ACC112 (cell line): ENCODE data around the gene MED27.

Experiments
- H2AFZ ChIP-seq: fragments of 200-600 bp; sonication (generic); one replicate; pipeline ENCODE4 v1.6.0; 2017; ENCODE audit warnings: antibody characterized with exemption, low read length; ENCODE audit not compliant: unreplicated experiment
- H3K27ac ChIP-seq: fragments of 200-600 bp; sonication (generic); 2 replicates; pipeline ENCODE4 v1.5.1; 2014; ENCODE audit warnings: low read depth, mild to moderate bottlenecking, antibody characterized with exemption, low read length, moderate library complexity
- H3K27me3 ChIP-seq: fragments of 200-600 bp; sonication (generic); 2 replicates; pipeline ENCODE4 v1.6.1; 2014; ENCODE audit warnings: mild to moderate bottlenecking, antibody characterized with exemption, low read length, moderate library complexity, mixed read lengths; ENCODE audit not compliant: insufficient read depth
- H3K36me3 ChIP-seq: fragments of 200-600 bp; sonication (generic); 2 replicates; pipeline ENCODE4 v1.6.1; 2016; ENCODE audit warnings: mild to moderate bottlenecking, antibody characterized with exemption, low read length, moderate library complexity, mixed read lengths; ENCODE audit not compliant: insufficient read depth
- H3K4me1 ChIP-seq: fragments of 200-600 bp; sonication (generic); one replicate; pipeline ENCODE4 v1.6.1; 2016; ENCODE audit warnings: low read length, mixed read lengths; ENCODE audit not compliant: insufficient read depth, unreplicated experiment, control insufficient read depth
- H3K4me3 ChIP-seq: fragments of 200-600 bp; sonication (generic); 2 replicates; pipeline ENCODE4 v1.5.1; 2014; ENCODE audit warnings: mild to moderate bottlenecking, low read depth, low read length
- H3K79me2 ChIP-seq: fragments of 200-600 bp; sonication (generic); one replicate; pipeline ENCODE4 v1.6.0; 2016; ENCODE audit warnings: low read length; ENCODE audit not compliant: control insufficient read depth, unreplicated experiment, insufficient read depth

MED27 gene

DNA sequence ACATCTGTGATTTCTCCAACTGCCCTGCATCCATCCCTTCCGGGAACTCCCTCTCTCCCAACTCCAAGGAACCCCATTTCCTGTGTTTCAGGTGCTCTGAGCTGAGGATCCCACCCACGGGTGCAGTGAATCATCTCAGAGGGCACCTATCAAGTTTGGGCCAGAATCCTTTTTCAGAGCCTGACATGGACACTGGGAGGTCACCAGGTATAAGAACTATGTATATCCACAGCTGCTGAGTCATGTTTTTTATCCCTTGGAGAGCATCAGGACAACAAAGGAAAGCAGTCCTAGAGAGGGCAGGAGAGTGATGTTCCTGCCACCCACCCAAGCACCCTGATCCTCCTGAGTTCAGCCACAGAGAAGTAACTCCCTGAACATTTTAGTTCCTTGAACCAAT is 3.8 kb downstream of the MED27 start:
- Histone ChIP-seq H3K36me3 (peaks cover 13% of the 10 kb centered on the region; the same call in 1 of the 2 replicates), H3K4me1 (peaks cover 42% of the 10 kb centered on the region), H3K79me2 (peaks cover 85% of the 10 kb centered on the region), H3K27me3 (no peaks in the 10 kb centered on the region), H3K27ac (peak overlapping the region; percentile 67; the same call in 1 of the 2 replicates), H3K4me3 (no peak overlapping the region), H2AFZ (no peak overlapping the region)

DNA sequence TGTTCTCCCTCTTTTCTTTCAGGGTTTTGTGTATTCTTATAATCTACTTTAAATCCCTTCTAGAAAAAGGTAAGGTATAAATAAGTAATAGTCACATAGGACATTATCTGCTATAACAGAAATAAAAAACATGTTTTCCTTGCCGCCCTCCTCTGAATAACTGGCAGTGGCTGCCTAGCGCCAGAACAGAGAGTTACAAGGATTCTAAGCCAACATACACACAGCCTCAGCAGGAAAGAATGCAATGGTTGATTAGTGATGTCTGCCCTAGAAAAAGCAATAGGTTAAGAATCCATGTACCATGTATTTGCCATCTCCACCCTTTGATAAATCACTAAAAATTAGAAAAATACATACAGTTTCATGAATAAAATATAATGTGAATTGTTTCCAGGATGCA is 4.9 kb downstream of the MED27 start:
- no peaks in the 10 kb centered on the region for H3K27me3 ChIP-seq
- peaks cover 42% of the 10 kb centered on the region for H3K4me1 ChIP-seq
- no peak overlapping the region for H2AFZ ChIP-seq
- peaks cover 91% of the 10 kb centered on the region for H3K79me2 ChIP-seq
- H3K4me3 ChIP-seq: peak overlapping the region; percentile 38
- H3K27ac ChIP-seq: peak overlapping the region; percentile 67
- H3K36me3 ChIP-seq: peaks cover 13% of the 10 kb centered on the region; the same call in 1 of the 2 replicates

DNA sequence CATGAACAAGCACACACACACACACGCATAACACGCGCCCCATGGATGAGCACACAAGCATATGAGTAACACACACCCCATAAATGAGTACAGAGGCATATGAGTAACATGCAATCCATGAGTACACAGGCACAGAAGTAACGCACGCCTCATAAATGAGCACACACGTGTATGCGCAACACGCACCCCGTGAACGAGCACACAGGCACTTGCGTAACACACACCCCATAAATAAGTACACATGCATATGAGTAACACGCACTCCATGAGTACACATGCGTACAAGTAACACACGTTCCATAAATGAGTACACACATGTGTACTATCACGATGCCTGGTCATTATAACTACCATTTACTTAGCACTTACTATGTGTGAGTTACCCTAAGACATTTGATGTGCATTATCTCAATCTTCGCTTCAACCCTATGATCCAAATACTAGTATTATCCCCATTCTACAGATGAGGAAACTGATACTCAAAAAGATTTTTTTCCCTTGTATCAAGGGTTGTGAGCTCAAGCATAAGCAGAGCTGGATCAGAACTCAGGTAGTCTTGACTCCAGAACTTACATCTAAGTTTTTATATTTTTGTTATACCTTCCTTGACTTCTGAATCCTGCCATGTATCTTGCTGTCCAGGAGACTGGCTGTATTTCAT is 7.7 kb downstream of the MED27 start:
- Histone ChIP-seq H3K27ac (no peak overlapping the region), H3K4me1 (peaks cover 30% of the 10 kb centered on the region), H2AFZ (no peak overlapping the region), H3K4me3 (no peak overlapping the region), H3K79me2 (peaks cover 79% of the 10 kb centered on the region), H3K36me3 (peaks cover 13% of the 10 kb centered on the region; the same call in 1 of the 2 replicates), H3K27me3 (no peaks in the 10 kb centered on the region)

DNA sequence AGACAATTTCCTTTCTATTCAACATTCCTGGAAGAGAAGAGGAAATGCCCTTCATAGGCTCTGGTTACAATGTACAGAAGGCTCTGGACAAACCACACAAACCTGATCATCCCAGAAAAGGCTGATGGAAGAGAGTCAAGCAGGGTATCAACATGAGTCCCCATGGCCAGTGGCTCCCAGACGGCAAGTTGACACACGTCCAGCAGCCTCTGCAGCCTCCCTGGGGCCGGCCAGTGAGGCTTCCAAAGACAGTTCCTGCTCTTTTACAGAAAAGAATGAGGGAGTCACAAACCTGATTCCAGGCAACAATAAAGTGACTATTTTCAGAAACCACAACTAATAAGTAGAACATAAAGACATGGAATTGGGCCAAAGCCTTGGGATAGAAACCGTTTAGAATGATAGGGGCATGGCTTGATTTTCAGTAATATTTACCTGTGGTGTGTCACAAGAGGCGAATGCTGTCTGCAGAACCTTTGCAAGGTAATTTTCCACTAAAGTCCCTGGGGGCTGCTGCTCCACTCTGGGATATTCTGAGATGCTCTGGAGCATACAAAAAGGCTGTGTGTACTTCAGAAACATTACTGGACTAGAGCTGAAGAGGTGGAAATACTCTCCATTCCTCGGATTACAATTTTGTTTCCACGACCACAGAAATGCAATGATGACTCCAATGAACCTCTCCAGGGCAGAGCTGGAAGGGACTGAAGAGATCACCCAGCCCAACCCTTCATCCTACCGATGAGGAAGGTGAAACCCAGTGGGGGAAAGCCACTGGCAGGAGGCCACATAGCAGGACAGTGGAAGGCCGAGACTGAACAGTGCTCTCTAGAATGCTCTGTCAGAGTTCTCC is 10.4 kb downstream of the MED27 start:
- Histone ChIP-seq H3K27me3 (no peaks in the 10 kb centered on the region), H3K36me3 (peaks cover 9% of the 10 kb centered on the region; the same call in 1 of the 2 replicates), H2AFZ (no peak overlapping the region), H3K4me1 (peaks cover 5% of the 10 kb centered on the region), H3K27ac (no peak overlapping the region), H3K79me2 (peaks cover 70% of the 10 kb centered on the region), H3K4me3 (no peak overlapping the region)

DNA sequence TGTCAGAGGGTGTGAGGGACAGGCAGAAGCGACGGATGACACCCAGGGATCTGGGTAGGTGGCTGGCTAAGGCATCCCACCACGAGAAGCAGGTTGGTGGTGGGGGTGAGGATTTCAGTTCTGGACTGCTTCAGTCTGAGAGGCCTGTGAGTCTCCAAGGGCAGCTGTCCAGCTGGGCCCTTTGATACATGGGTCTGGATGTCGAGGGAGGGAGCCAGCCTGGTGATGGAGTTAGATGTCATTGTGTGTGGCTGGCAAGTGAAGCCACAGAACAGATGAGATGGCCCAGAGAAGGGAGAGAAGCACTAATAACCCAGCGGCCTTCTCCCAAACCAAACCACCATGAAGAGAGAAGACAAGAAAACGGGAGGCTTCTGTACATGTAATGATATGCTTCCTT is 11.1 kb downstream of the MED27 start:
- Histone ChIP-seq H2AFZ (no peak overlapping the region), H3K36me3 (peaks cover 9% of the 10 kb centered on the region; the same call in 1 of the 2 replicates), H3K27me3 (no peaks in the 10 kb centered on the region), H3K79me2 (peaks cover 70% of the 10 kb centered on the region), H3K4me3 (no peak overlapping the region), H3K4me1 (no peaks in the 10 kb centered on the region), H3K27ac (no peak overlapping the region)

DNA sequence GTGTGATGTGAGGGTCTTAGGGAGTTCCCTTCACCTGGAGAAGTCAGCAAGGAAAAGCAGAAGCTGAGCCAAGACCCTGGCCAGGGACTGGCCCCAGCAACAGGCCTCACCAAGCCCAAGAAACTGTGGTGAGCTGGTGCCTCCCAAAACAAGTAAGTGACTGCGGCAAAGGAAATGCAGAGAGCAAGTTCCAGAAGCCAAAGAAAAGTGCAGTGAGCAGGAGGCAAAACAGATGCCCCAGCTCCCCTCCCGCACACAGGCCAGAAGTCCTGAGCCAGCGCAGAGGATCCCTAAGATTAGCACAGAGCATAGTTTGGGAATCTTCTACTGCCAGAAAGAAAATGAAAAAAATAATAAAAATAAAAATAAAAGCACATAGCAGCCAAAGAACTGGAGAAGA is 13.2 kb downstream of the MED27 start:
- H3K27me3 ChIP-seq: no peaks in the 10 kb centered on the region
- no peak overlapping the region for H3K4me3 ChIP-seq
- H3K27ac ChIP-seq: no peak overlapping the region
- H3K36me3 ChIP-seq: 0 out of 2 replicates have a peak, but pooled peaks cover under 1% of the 10 kb centered on the region
- H3K79me2 ChIP-seq: peaks cover 63% of the 10 kb centered on the region
- no peaks in the 10 kb centered on the region for H3K4me1 ChIP-seq
- H2AFZ ChIP-seq: no peak overlapping the region

DNA sequence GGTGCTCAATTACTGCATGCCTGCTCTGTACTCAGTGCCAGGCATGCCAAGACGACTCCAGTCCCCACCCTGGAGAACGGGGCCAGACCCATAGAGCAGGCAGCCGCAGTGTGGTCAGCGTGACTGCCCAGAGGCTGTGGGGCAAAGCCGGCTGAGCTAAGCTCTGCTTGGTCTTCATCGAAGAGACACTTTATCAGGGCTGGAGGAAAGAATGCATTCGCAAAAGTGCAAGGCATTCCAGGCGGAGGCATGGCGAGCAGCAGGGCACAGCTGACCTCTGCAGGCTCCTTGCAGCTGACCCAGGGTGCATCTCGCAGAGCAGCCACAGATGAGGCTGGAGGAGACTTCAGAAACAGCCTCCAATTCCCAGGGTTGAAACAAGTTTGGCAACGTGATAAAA is 13.6 kb downstream of the MED27 start:
- H3K27me3 ChIP-seq: no peaks in the 10 kb centered on the region
- no peak overlapping the region for H3K27ac ChIP-seq
- no peak overlapping the region for H3K4me3 ChIP-seq
- no peaks in the 10 kb centered on the region for H3K4me1 ChIP-seq
- H3K36me3 ChIP-seq: no peaks in the 10 kb centered on the region
- H3K79me2 ChIP-seq: peaks cover 61% of the 10 kb centered on the region
- H2AFZ ChIP-seq: no peak overlapping the region

DNA sequence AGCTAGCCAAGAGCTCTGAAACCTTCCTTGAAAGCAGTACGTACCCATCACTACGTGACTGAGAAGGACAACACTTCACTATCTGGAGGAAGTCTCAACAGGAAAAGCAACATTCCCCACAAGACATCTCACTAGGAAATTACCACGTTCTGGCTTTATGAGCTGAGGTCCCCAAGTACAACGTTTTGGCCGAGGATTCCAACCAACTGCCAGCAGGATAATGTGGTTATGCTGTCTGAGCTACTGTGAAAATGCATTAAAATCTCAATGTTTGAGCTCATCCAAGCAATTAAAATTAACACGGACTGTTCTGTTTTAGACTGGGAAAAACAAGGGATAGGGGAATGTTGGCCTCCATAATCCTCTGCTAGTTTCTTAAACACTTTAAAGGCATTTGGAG is 16.4 kb downstream of the MED27 start:
- Histone ChIP-seq H3K4me3 (no peak overlapping the region), H3K36me3 (peaks cover 21% of the 10 kb centered on the region), H3K4me1 (no peaks in the 10 kb centered on the region), H3K27ac (no peak overlapping the region), H2AFZ (no peak overlapping the region), H3K27me3 (no peaks in the 10 kb centered on the region), H3K79me2 (peaks cover 61% of the 10 kb centered on the region)

DNA sequence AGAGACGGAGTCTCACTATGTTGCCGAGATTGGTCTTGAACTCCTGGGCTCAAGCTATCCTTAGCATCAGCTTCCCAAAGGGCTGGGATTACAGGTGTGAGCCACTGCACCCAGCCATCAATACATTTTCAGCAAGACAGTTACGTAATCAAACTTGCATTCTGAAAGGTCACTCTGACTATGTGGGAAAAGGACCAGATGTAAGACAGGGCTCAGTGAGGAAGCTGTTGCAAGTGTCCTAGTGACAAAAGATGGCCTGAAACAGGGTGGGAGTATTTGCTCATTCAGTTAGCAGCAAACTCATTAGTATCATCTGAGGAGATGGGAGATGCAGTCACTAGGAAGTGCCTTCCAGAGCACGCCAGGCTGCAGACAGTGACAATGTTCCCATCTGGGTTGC is 16.9 kb downstream of the MED27 start:
- Histone ChIP-seq H3K27me3 (no peaks in the 10 kb centered on the region), H3K4me1 (no peaks in the 10 kb centered on the region), H3K79me2 (peaks cover 62% of the 10 kb centered on the region), H2AFZ (no peak overlapping the region), H3K27ac (no peak overlapping the region), H3K4me3 (no peak overlapping the region), H3K36me3 (peaks cover 25% of the 10 kb centered on the region)

DNA sequence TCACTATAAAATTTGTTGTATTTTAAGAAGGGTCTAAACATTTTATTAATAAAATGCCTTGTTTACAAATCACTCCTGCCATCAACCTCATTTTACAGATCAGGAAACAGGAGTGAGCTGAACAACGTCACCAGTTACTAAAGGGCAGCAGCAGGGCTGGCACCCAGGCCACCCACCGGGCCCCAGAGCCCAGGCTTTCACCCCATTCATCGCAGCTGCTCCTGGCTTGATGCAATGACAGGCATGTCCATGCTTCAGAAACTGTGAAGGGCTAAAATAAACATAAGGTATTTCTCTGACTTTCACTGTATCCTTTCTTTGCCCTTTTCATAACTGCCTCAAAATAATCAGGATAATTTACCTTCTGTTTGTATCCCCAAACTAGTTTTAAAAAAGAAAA is 18.1 kb downstream of the MED27 start:
- H3K4me3 ChIP-seq: no peak overlapping the region
- H2AFZ ChIP-seq: no peak overlapping the region
- H3K79me2 ChIP-seq: peaks cover 74% of the 10 kb centered on the region
- H3K4me1 ChIP-seq: no peaks in the 10 kb centered on the region
- H3K27ac ChIP-seq: no peak overlapping the region
- peaks cover 25% of the 10 kb centered on the region for H3K36me3 ChIP-seq
- no peaks in the 10 kb centered on the region for H3K27me3 ChIP-seq

DNA sequence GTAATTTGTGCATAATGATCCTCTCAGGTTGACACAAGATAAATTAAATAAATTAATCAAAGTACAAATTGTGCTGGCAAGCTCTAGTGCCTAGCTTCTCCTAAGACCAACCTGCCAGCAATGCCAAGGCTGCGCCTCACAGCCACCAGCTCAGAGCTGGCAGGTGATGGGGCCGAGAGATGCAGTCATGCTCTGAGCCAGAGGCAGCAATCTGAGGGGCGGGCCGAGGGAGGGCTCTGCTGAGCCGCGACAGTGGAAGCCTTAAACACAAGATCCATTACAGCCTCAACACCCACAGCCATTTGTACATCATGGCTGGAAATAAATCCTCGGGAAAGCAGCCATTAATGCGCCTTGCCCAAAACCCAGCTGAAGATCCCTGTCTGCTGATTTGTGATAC is 20.3 kb downstream of the MED27 start:
- Histone ChIP-seq H2AFZ (no peak overlapping the region), H3K4me1 (no peaks in the 10 kb centered on the region), H3K27me3 (no peaks in the 10 kb centered on the region), H3K27ac (no peak overlapping the region), H3K79me2 (peaks cover 78% of the 10 kb centered on the region), H3K36me3 (peaks cover 25% of the 10 kb centered on the region), H3K4me3 (no peak overlapping the region)
